ENCODE data around the gene FHIP2A.

FHIP2A gene

GRCh38 chr10:114862456-114862855, 40.9 kb downstream of the FHIP2A start:
- no peak for DNase-seq

GRCh38 chr10:114867365-114867764, 45.8 kb downstream of the FHIP2A start:
- no peak for DNase-seq

- no peak for DNase-seq
Measured at GRCh38 chr10:114868870-114869519, 47.4 kb downstream of the FHIP2A start.

- no peak for DNase-seq
Measured at GRCh38 chr10:114869520-114869892, 47.9 kb downstream of the FHIP2A start.

GRCh38 chr10:114870486-114870885, 48.9 kb downstream of the FHIP2A start:
- DNase-seq, result no peak

GRCh38 chr10:114871379-114871778, 49.8 kb downstream of the FHIP2A start:
- DNase-seq, result no peak

All from RPMI8226 (cell line).